MM.1S (cell line): Measurements from ENCODE around the gene DDAH1.

Source experiments
- CTCF ChIP-seq: fragments of 300-600 bp; sonication (generic); IDR thresholded peaks from 2 replicates; pipeline ENCODE4 v1.5.1; 2016; ENCODE audit warnings: antibody characterized with exemption, low read length, mixed read lengths
- EZH2 ChIP-seq: fragments of 300-600 bp; sonication (generic); optimal IDR thresholded peaks from 2 replicates; pipeline ENCODE3; 2017; ENCODE audit warnings: low read depth, mild to moderate bottlenecking, antibody characterized with exemption, low read length, mixed read lengths
- EZH2phosphoT487 ChIP-seq: fragments of 300-600 bp; sonication (generic); IDR thresholded peaks from 2 replicates; pipeline ENCODE4 v1.6.1; 2018; ENCODE audit warnings: antibody characterized with exemption, low read length

DNA sequence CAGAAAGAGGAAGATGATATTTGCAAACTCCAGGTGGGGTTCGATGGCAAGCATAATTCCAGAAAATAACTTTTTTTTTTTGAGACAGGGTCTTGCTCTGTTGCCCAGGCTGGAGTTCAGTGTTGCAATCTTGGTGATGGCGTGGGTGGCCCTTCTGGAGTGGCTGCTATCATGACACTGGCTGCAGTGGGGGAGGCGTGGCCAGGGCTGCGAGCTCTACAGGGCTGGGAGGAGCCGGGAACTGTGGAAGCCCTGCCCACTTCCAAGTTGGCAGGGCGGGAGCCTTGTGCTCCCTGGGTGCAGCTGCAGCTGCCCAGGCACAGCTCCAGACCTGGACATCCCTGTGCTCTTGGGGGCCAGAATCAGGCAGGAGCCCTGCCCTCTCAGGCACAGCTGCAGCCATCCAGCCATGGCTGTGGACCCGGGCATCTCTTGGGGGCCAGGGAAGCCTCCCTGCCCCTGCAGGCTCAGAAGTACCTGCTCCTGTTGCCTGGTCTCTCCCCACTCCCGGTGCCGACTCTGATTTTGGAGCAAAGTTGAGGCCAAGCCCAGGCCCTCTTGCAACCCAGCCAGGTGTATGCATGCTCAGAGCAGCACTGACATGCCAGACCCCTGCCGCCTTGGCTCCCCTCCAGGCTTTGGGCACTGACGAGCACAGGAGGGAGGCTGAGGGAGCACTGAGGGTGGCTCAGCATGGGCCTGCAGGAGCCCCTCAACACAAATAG is 181.3 kb downstream of the DDAH1 start:
- no peak for TF ChIP-seq CTCF
- TF ChIP-seq EZH2 = no peak
- TF ChIP-seq EZH2phosphoT487 = no peak
